Measurements from ENCODE around the gene FBRSL1.

DNA sequence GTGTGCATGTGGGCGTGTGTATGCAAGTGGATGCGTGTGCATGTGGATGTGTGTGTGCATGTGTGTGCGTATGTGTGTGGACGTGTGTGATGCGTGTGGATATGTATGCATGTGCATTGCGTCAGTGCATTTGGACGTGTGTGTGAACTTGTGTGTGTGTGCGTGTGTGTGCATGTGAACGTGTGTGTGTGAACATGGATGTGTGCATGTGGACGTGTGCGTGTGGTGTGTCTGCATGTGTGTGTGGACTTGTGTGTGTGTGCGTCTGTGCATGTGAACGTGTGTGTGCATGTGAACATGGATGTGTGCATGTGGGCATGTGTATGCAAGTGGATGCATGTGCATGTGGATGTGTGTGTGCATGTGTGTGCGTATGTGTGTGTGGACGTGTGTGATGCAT lies 34.4 kb upstream of the FBRSL1 start:
- TF ChIP-seq POLR2AphosphoS5 (IDR thresholded peaks at IDR 0.05; ENCODE audit: low read depth, low read length) (no peak), TAF1 (IDR thresholded peaks at IDR 0.05; ENCODE audit: borderline replicate concordance, insufficient read depth, low read length) (no peak), SIN3A (IDR thresholded peaks at IDR 0.05; ENCODE audit: borderline replicate concordance, insufficient read depth, low read length) (no peak), FOXP2 (optimal IDR thresholded peaks at IDR 0.05; ENCODE audit: borderline replicate concordance, extremely low read depth, extremely low read length, insufficient read depth) (no peak)
- TF ChIP-seq, protein P1, sequence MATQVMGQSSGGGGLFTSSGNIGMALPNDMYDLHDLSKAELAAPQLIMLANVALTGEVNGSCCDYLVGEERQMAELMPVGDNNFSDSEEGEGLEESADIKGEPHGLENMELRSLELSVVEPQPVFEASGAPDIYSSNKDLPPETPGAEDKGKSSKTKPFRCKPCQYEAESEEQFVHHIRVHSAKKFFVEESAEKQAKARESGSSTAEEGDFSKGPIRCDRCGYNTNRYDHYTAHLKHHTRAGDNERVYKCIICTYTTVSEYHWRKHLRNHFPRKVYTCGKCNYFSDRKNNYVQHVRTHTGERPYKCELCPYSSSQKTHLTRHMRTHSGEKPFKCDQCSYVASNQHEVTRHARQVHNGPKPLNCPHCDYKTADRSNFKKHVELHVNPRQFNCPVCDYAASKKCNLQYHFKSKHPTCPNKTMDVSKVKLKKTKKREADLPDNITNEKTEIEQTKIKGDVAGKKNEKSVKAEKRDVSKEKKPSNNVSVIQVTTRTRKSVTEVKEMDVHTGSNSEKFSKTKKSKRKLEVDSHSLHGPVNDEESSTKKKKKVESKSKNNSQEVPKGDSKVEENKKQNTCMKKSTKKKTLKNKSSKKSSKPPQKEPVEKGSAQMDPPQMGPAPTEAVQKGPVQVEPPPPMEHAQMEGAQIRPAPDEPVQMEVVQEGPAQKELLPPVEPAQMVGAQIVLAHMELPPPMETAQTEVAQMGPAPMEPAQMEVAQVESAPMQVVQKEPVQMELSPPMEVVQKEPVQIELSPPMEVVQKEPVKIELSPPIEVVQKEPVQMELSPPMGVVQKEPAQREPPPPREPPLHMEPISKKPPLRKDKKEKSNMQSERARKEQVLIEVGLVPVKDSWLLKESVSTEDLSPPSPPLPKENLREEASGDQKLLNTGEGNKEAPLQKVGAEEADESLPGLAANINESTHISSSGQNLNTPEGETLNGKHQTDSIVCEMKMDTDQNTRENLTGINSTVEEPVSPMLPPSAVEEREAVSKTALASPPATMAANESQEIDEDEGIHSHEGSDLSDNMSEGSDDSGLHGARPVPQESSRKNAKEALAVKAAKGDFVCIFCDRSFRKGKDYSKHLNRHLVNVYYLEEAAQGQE (IDR thresholded peaks at IDR 0.05; ENCODE audit: insufficient read depth in 1 of 2, low read depth in 2 of 2, low read length in 2 of 2) = no peak

All from PFSK-1 (cell line).